ENCODE measurements around the gene EXOC4. TPM values are rescaled to one million over a fixed set of nuclear protein-coding genes. Genes with fewer than 3 reads are reported as not detected.

EXOC4 gene
- total RNA-seq, 1 donor from 2014 or later = 99.2 TPM

- DNase-seq (ENCODE audit: extremely low spot score in 2 of 2) = no peak
- intact Hi-C loops (cut with DNase I) = no loop called here
- TF ChIP-seq POLR2A (IDR thresholded peaks at IDR 0.05) (no peak), CTCF (IDR thresholded peaks at IDR 0.05) (no peak), POLR2AphosphoS5 (IDR thresholded peaks at IDR 0.05; ENCODE audit: insufficient read depth in 1 of 2, low read depth in 1 of 2) (no peak)
- no peaks in the 10 kb centered on the region for H3K36me3 ChIP-seq
- peaks cover 15% of the 10 kb centered on the region for H3K4me1 ChIP-seq
- H3K9me3 ChIP-seq = no peaks in the 10 kb centered on the region
- no peaks in the 10 kb centered on the region for H3K27me3 ChIP-seq
- H3K4me3 ChIP-seq = no peak overlapping the region
- H3K27ac ChIP-seq = no peak overlapping the region
Observed at GRCh38 chr7:133850497-133851280, 597.8 kb downstream of the EXOC4 start.

- no peaks in the 10 kb centered on the region for H3K27me3 ChIP-seq
- intact Hi-C loops (cut with DNase I) = no loop called here
- no peak overlapping the region for H3K27ac ChIP-seq
- DNase-seq (ENCODE audit: extremely low spot score in 2 of 2) = no peak
- H3K4me3 ChIP-seq = no peak overlapping the region
- H3K4me1 ChIP-seq = peaks cover 15% of the 10 kb centered on the region
- H3K36me3 ChIP-seq = no peaks in the 10 kb centered on the region
- H3K9me3 ChIP-seq = no peaks in the 10 kb centered on the region
- TF ChIP-seq CTCF (IDR thresholded peaks at IDR 0.05) = no peak
- no peak for TF ChIP-seq POLR2A (IDR thresholded peaks at IDR 0.05)
- no peak for TF ChIP-seq POLR2AphosphoS5 (IDR thresholded peaks at IDR 0.05; ENCODE audit: insufficient read depth in 1 of 2, low read depth in 1 of 2)
Observed at GRCh38 chr7:133851411-133851810, 598.5 kb downstream of the EXOC4 start.

- Histone ChIP-seq H3K9me3 (no peaks in the 10 kb centered on the region), H3K4me1 (peaks cover 15% of the 10 kb centered on the region), H3K27ac (no peak overlapping the region), H3K4me3 (no peak overlapping the region), H3K36me3 (no peaks in the 10 kb centered on the region), H3K27me3 (no peaks in the 10 kb centered on the region)
- DNase-seq (ENCODE audit: extremely low spot score in 2 of 2) = no peak
- TF ChIP-seq POLR2A (IDR thresholded peaks at IDR 0.05) (no peak), CTCF (IDR thresholded peaks at IDR 0.05) (no peak), POLR2AphosphoS5 (IDR thresholded peaks at IDR 0.05; ENCODE audit: insufficient read depth in 1 of 2, low read depth in 1 of 2) (no peak)
- intact Hi-C loops (cut with DNase I) = no loop called here
Observed at GRCh38 chr7:133853706-133854276, 600.9 kb downstream of the EXOC4 start.

- TF ChIP-seq POLR2AphosphoS5 (IDR thresholded peaks at IDR 0.05; ENCODE audit: insufficient read depth in 1 of 2, low read depth in 1 of 2) (no peak), CTCF (IDR thresholded peaks at IDR 0.05) (no peak), POLR2A (IDR thresholded peaks at IDR 0.05) (no peak)
- DNase-seq (ENCODE audit: extremely low spot score in 2 of 2) = no peak
- Histone ChIP-seq H3K4me3 (no peak overlapping the region), H3K27me3 (no peaks in the 10 kb centered on the region), H3K4me1 (peaks cover 15% of the 10 kb centered on the region), H3K9me3 (no peaks in the 10 kb centered on the region), H3K27ac (no peak overlapping the region), H3K36me3 (no peaks in the 10 kb centered on the region)
- intact Hi-C loops (cut with DNase I) = no loop called here
Observed at GRCh38 chr7:133854739-133855138, 601.9 kb downstream of the EXOC4 start.

Measured in vagina (tissue), 2 donors.